OCI-LY7 (cell line): ENCODE measurements around the gene C2CD5. TPM values are rescaled to one million over a fixed set of nuclear protein-coding genes. Genes with fewer than 3 reads are reported as not detected.

Source experiments
- BruUV-seq: library from RNA; stranded (reverse); fragments of 400-500 nt; replicated peaks from 2 replicates; lab custom pipeline; 2021; lab: Mats Ljungman, UMichigan
- CTCF ChIA-PET: fragments of 300-600 bp; sonication (Branson Sonifier 250); formaldehyde crosslinking; loops from one replicate; lab custom pipeline; 2022; ENCODE audit warnings: antibody characterized with exemption; ENCODE audit not compliant: unreplicated experiment; lab: Charles Lee
- POLR2A ChIA-PET: fragments of 300-600 bp; sonication (Branson Sonifier 250); formaldehyde crosslinking; loops from one replicate; lab custom pipeline; 2022; ENCODE audit warnings: antibody characterized with exemption; lab: Charles Lee
- DNase-seq: peaks from one replicate; pipeline ENCODE4 v3.0.0-alpha.2; 2015; ENCODE audit warnings: low spot score
- H2AFZ ChIP-seq: fragments of 200-600 bp; sonication (generic), shearing (Covaris generic); 2 replicates; pipeline ENCODE4 v1.6.1; 2014; ENCODE audit warnings: mild to moderate bottlenecking, antibody characterized with exemption, low read length, moderate library complexity
- H3K27ac ChIP-seq: fragments of 200-600 bp; sonication (generic); 2 replicates; pipeline ENCODE4 v1.5.1; 2014; ENCODE audit warnings: mixed run types, low read depth, mild to moderate bottlenecking, moderate library complexity, low read length, inconsistent platforms; ENCODE audit not compliant: poor library complexity, severe bottlenecking
- H3K36me3 ChIP-seq: fragments of 200-600 bp; sonication (generic); 2 replicates; pipeline ENCODE4 v1.6.1; 2014; ENCODE audit warnings: mild to moderate bottlenecking, antibody characterized with exemption, low read length, moderate library complexity, mixed read lengths; ENCODE audit not compliant: insufficient read depth
- H3K4me1 ChIP-seq: fragments of 200-600 bp; sonication (generic); 2 replicates; pipeline ENCODE4 v1.5.1; 2014; ENCODE audit warnings: mild to moderate bottlenecking, low read length; ENCODE audit not compliant: insufficient read depth, poor library complexity, severe bottlenecking
- H3K4me2 ChIP-seq: fragments of 200-600 bp; sonication (generic); 2 replicates; pipeline ENCODE4 v1.6.1; 2014; ENCODE audit warnings: mild to moderate bottlenecking, low read length
- H3K4me3 ChIP-seq: fragments of 200-600 bp; sonication (generic); 2 replicates; pipeline ENCODE4 v1.5.1; 2014; ENCODE audit warnings: mild to moderate bottlenecking, low read depth, low read length; ENCODE audit not compliant: poor library complexity, severe bottlenecking
- H3K79me2 ChIP-seq: fragments of 200-600 bp; sonication (generic); 2 replicates; pipeline ENCODE4 v1.6.1; 2016; ENCODE audit warnings: low read depth, mild to moderate bottlenecking, low read length, moderate library complexity, mixed read lengths; ENCODE audit not compliant: insufficient read depth
- H3K9me2 ChIP-seq: fragments of 200-600 bp; sonication (generic); 2 replicates; pipeline ENCODE4 v1.6.1; 2016; ENCODE audit warnings: mild to moderate bottlenecking, low read length, mixed read lengths; ENCODE audit not compliant: insufficient read depth
- H3K9me3 ChIP-seq: fragments of 200-600 bp; sonication (generic); 2 replicates; pipeline ENCODE4 v1.6.1; 2014; ENCODE audit warnings: mild to moderate bottlenecking, mixed run types, low read length, mixed read lengths
- H4K20me1 ChIP-seq: fragments of 200-600 bp; sonication (generic); 2 replicates; pipeline ENCODE4 v1.6.1; 2014; ENCODE audit warnings: mild to moderate bottlenecking, antibody characterized with exemption, low read length, moderate library complexity, mixed read lengths; ENCODE audit not compliant: insufficient read depth
- CTCF ChIP-seq: fragments of 200-600 bp; sonication (generic); conservative IDR thresholded peaks from 2 replicates; pipeline ENCODE4 v1.5.1; 2014; ENCODE audit warnings: mild to moderate bottlenecking, antibody characterized with exemption, low read length, moderate library complexity, mixed read lengths
- EZH2phosphoT487 ChIP-seq: fragments of 200-600 bp; sonication (generic); IDR thresholded peaks from 2 replicates; pipeline ENCODE4 v1.6.1; 2018; ENCODE audit warnings: low read depth, borderline replicate concordance, mild to moderate bottlenecking, mixed run types, antibody characterized with exemption, low read length, moderate library complexity, mixed read lengths
- intact Hi-C: fragments of 100-400 bp; cut with micrococcal nuclease; formaldehyde crosslinking; loops from one replicate; pipeline ENCODE4 v1.10.0; 2022; ENCODE audit not compliant: unreplicated experiment
- total RNA-seq, 2 experiments: library from RNA; depleted of rRNA in 1 of 2; stranded (reverse); fragments of >200 nt in 1 of 2; shearing (Covaris generic) in 1 of 2; gene quantifications; 2 replicates each; pipeline ENCODE4 v1.2.3, GENCODE V29; 2014 to 2022

The C2CD5 gene
- total RNA-seq, 2 experiments from 2014 or later, result 28.4 to 50.2 TPM

DNA sequence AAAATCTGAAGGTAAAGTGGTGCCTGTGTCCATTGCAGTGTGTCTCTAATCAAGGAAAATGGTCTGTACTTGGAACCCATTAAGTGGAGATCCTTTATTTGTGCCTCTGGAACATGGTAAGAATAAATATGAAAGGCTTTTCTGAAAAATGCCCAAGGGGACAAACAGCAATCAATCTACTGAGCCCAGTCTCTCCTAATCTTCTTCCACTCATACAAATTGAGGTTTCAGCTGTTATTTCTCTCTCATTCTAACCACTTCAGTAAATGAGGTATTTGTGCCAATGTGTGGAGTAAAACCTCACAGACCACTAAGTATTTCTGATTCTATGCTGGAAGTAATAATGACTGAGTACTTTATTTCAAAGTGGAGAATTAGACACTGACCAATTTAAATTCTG, 127.5 kb downstream of the C2CD5 start:
- H3K9me2 ChIP-seq, result no peaks in the 10 kb centered on the region
- H3K9me3 ChIP-seq, result no peaks in the 10 kb centered on the region
- no peak for DNase-seq
- no peak overlapping the region for H3K4me2 ChIP-seq
- POLR2A ChIA-PET, result no interaction called here
- H3K79me2 ChIP-seq, result no peaks in the 10 kb centered on the region
- H4K20me1 ChIP-seq, result no peaks in the 10 kb centered on the region
- no peak overlapping the region for H2AFZ ChIP-seq
- CTCF ChIA-PET, result no interaction called here
- H3K36me3 ChIP-seq, result no peaks in the 10 kb centered on the region
- no peak overlapping the region for H3K27ac ChIP-seq
- no peak for TF ChIP-seq EZH2phosphoT487
- TF ChIP-seq CTCF, result no peak
- H3K4me1 ChIP-seq, result no peaks in the 10 kb centered on the region
- BruUV-seq, result no TSS peak
- H3K4me3 ChIP-seq, result no peak overlapping the region
- intact Hi-C loops, result no loop called here

DNA sequence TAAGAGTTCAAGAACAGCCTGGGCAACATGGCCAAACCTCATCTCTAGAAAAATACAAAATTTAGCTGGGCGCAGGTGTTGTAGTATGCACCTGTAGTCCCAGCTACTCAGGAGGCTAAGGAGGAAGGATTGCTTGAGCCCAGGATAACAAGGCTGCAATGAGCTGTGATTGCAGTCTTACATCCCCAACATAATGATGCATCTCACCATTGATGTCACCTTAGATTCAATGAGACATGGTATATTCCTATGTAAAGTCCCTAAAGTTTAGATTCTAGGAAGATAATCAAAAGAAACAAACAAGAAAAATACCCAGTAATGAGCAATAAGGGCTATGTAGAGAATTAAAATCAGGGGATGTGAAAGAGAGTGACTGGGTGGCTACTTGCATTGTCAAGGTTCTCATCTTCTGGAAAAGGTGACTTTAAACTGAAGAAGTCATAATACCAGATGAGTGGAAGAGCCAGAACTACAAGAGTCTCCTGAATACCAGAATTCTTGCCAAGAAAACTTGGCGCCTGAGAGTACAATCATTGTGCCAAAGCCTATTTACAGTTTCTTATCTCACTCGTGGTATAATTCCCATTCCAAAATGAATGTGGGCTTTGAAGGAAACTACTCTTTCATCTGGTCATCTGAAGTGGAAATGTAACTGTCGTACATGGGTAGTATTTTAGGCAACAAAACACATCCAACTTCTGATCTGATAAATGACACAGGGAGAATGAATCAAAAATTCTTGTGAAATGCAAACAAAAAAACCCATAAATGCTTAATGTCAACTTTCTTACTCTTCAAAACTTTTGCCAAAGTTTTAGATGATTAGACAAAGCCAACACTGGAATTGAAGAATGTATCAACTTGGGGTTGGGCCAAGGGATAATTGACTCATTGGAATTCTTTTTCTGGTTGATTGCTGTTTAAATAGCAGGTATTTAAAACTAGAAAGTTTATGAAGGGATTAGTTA, 128.7 kb downstream of the C2CD5 start:
- no peaks in the 10 kb centered on the region for H3K9me3 ChIP-seq
- intact Hi-C loops, result no loop called here
- ChIA-PET CTCF (no interaction called here), POLR2A (interaction anchor here (0.6 to 1.0 kb wide), 3 partner anchors 19 to 67 kb away, joined by 3 to 4 read pairs (median 3); no protein-coding TSS in a partner anchor)
- no peaks in the 10 kb centered on the region for H3K79me2 ChIP-seq
- no peaks in the 10 kb centered on the region for H3K4me1 ChIP-seq
- H3K4me3 ChIP-seq, result no peak overlapping the region
- H3K36me3 ChIP-seq, result no peaks in the 10 kb centered on the region
- H3K4me2 ChIP-seq, result no peak overlapping the region
- H3K27ac ChIP-seq, result no peak overlapping the region
- no peaks in the 10 kb centered on the region for H3K9me2 ChIP-seq
- no peak for DNase-seq
- TF ChIP-seq EZH2phosphoT487, result no peak
- no peak for TF ChIP-seq CTCF
- H4K20me1 ChIP-seq, result no peaks in the 10 kb centered on the region
- no peak overlapping the region for H2AFZ ChIP-seq
- BruUV-seq, result no TSS peak

- ChIA-PET POLR2A (interaction anchor here (0.7 to 1.0 kb wide), 2 partner anchors 37 to 68 kb away, joined by 3 read pairs; no protein-coding TSS in a partner anchor), CTCF (no interaction called here)
- TF ChIP-seq CTCF, result no peak
- no peak for TF ChIP-seq EZH2phosphoT487
- no peak overlapping the region for H3K4me3 ChIP-seq
- H3K36me3 ChIP-seq, result no peaks in the 10 kb centered on the region
- no peak for DNase-seq
- no peaks in the 10 kb centered on the region for H4K20me1 ChIP-seq
- H3K79me2 ChIP-seq, result no peaks in the 10 kb centered on the region
- intact Hi-C loops, result no loop called here
- no peak overlapping the region for H3K4me2 ChIP-seq
- no peaks in the 10 kb centered on the region for H3K9me2 ChIP-seq
- no peak overlapping the region for H2AFZ ChIP-seq
- H3K9me3 ChIP-seq, result no peaks in the 10 kb centered on the region
- BruUV-seq, result no TSS peak
- no peaks in the 10 kb centered on the region for H3K4me1 ChIP-seq
- no peak overlapping the region for H3K27ac ChIP-seq
Observed at GRCh38 chr12:22414742-22415141, 129.6 kb downstream of the C2CD5 start.
